Astrocyte (in vitro differentiated cells and primary cell): ENCODE results near the gene CTBS.

ENCODE experiments used
- CTCF ChIP-seq: IDR thresholded peaks from 2 replicates; pipeline ENCODE4 v1.5.1; 2011; ENCODE audit warnings: low read depth, mild to moderate bottlenecking, inconsistent platforms, low read length, moderate library complexity; ENCODE audit not compliant: insufficient read depth
- EZH2 ChIP-seq: IDR thresholded peaks from 2 replicates; pipeline ENCODE4 v1.6.1; 2012; ENCODE audit warnings: mild to moderate bottlenecking, low read length, inconsistent platforms; ENCODE audit not compliant: insufficient read depth

GRCh38 chr1:84606977-84607376 is 32.7 kb upstream of the CTBS start:
- no peak for TF ChIP-seq CTCF
- TF ChIP-seq EZH2, result no peak
